Measurements from ENCODE around the gene AKR1C2. TPM values are rescaled to one million over a fixed set of nuclear protein-coding genes. Genes with fewer than 3 reads are reported as not detected.
"Not testable (repeated sequence)": the region's sequence is repeated elsewhere in the genome, so short reads cannot be mapped to it uniquely, and the experiment has no call there.

AKR1C2 gene
- total RNA-seq, 1 donor from 2014 or later = 0.41 TPM

GRCh38 chr10:4991463-4991862, 12.2 kb downstream of the AKR1C2 start:
- H3K79me2 ChIP-seq (ENCODE audit: insufficient read depth, low read length); H3K36me3 ChIP-seq (ENCODE audit: insufficient read depth, low read length); H3K27ac ChIP-seq (ENCODE audit: low read depth, low read length); H2AFZ ChIP-seq (ENCODE audit: low read depth, low read length); H3K9me3 Mint-ChIP-seq (ENCODE audit: unreplicated experiment); H3K27ac Mint-ChIP-seq (ENCODE audit: unreplicated experiment); H3K4me1 ChIP-seq (ENCODE audit: insufficient read depth, low read length); H3K4me3 Mint-ChIP-seq (ENCODE audit: unreplicated experiment); H3K27me3 Mint-ChIP-seq (ENCODE audit: low read depth, unreplicated experiment); H3K9ac ChIP-seq (ENCODE audit: low read length); H3K4me3 ChIP-seq (ENCODE audit: insufficient read depth, low read depth, low read length); H3K9me3 ChIP-seq (ENCODE audit: insufficient read depth, low read depth, low read length); FAIRE-seq; H3K36me3 Mint-ChIP-seq (ENCODE audit: low read depth, unreplicated experiment); H3K27me3 ChIP-seq (ENCODE audit: insufficient read depth, low read length); H3K4me1 Mint-ChIP-seq (ENCODE audit: low read depth, unreplicated experiment); DNase-seq (ENCODE audit: low read depth); H3K4me2 ChIP-seq (ENCODE audit: low read length); H4K20me1 ChIP-seq (ENCODE audit: insufficient read depth, low read length): not testable (repeated sequence)

- DNase-seq (ENCODE audit: low read depth) = no peak
Measured at GRCh38 chr10:4990217-4990616, 13.4 kb downstream of the AKR1C2 start.

DNA sequence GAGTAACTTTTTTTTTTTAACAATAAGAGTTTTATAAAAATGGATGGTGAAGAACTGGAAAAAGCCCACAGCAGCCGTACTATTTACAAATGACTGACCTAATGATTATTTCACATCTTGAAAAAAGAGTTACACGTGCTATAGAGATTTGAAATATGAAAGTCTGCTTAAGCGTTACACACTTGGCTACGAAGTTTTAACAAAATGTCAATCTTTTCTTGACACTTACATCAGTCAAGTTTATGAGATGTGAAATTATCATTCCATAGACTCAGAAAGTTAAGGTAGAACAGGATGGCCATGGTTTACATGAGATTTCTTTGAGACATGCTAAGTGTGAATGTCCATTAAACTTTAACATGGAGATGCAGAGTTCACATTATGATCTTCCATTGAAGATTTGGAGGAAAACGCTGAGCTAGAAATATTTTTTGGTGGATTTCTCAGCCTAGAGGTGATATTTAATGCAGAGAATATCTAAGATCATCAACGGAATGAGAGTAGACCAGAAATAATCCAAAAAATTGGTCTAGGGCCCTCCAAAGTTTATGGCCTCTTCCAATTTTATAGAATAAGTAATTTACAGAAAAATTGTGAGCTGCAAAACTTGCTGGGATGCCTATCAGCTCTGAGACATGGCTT, 15.5 kb downstream of the AKR1C2 start:
- H3K4me1 Mint-ChIP-seq (ENCODE audit: low read depth, unreplicated experiment); H3K9me3 ChIP-seq (ENCODE audit: insufficient read depth, low read depth, low read length); H3K36me3 Mint-ChIP-seq (ENCODE audit: low read depth, unreplicated experiment); H3K4me3 Mint-ChIP-seq (ENCODE audit: unreplicated experiment); FAIRE-seq; H3K9me3 Mint-ChIP-seq (ENCODE audit: unreplicated experiment); H3K27ac Mint-ChIP-seq (ENCODE audit: unreplicated experiment); H3K4me3 ChIP-seq (ENCODE audit: insufficient read depth, low read depth, low read length); H2AFZ ChIP-seq (ENCODE audit: low read depth, low read length); H3K36me3 ChIP-seq (ENCODE audit: insufficient read depth, low read length); H3K4me1 ChIP-seq (ENCODE audit: insufficient read depth, low read length); H3K27ac ChIP-seq (ENCODE audit: low read depth, low read length); DNase-seq (ENCODE audit: low read depth); H3K4me2 ChIP-seq (ENCODE audit: low read length); H3K27me3 ChIP-seq (ENCODE audit: insufficient read depth, low read length); H4K20me1 ChIP-seq (ENCODE audit: insufficient read depth, low read length); H3K9ac ChIP-seq (ENCODE audit: low read length); H3K79me2 ChIP-seq (ENCODE audit: insufficient read depth, low read length): not testable (repeated sequence)
- peaks cover 13% of the 10 kb centered on the region for H3K27me3 Mint-ChIP-seq (ENCODE audit: low read depth, unreplicated experiment)

More at GRCh38 chr10:4990217-4990616, 13.4 kb downstream of the AKR1C2 start:
- H3K27me3 ChIP-seq (ENCODE audit: insufficient read depth, low read length) = no peaks in the 10 kb centered on the region
- Mint-ChIP-seq H3K27ac (ENCODE audit: unreplicated experiment) (no peak overlapping the region), H3K4me3 (ENCODE audit: unreplicated experiment) (no peak overlapping the region), H3K9me3 (ENCODE audit: unreplicated experiment) (no peaks in the 10 kb centered on the region), H3K27me3 (ENCODE audit: low read depth, unreplicated experiment) (peaks cover 5% of the 10 kb centered on the region), H3K4me1 (ENCODE audit: low read depth, unreplicated experiment) (no peaks in the 10 kb centered on the region), H3K36me3 (ENCODE audit: low read depth, unreplicated experiment) (no peaks in the 10 kb centered on the region)
- H2AFZ ChIP-seq (ENCODE audit: low read depth, low read length) = no peak overlapping the region
- H3K27ac ChIP-seq (ENCODE audit: low read depth, low read length) = no peak overlapping the region
- TF ChIP-seq CTCF (IDR thresholded peaks at IDR 0.05; ENCODE audit: insufficient read depth, low read depth, low read length) (no peak), EZH2 (IDR thresholded peaks at IDR 0.05; ENCODE audit: insufficient read depth, low read length) (no peak)
- H3K4me3 ChIP-seq (ENCODE audit: insufficient read depth, low read depth, low read length) = no peak overlapping the region
- no peak overlapping the region for H3K9ac ChIP-seq (ENCODE audit: low read length)
- no peaks in the 10 kb centered on the region for H3K4me1 ChIP-seq (ENCODE audit: insufficient read depth, low read length)
- no peaks in the 10 kb centered on the region for H3K79me2 ChIP-seq (ENCODE audit: insufficient read depth, low read length)
- no peaks in the 10 kb centered on the region for H4K20me1 ChIP-seq (ENCODE audit: insufficient read depth, low read length)
- FAIRE-seq = no peak
- no peaks in the 10 kb centered on the region for H3K36me3 ChIP-seq (ENCODE audit: insufficient read depth, low read length)
- no peaks in the 10 kb centered on the region for H3K9me3 ChIP-seq (ENCODE audit: insufficient read depth, low read depth, low read length)
- H3K4me2 ChIP-seq (ENCODE audit: low read length) = no peak overlapping the region
